Heart right ventricle (tissue), 16 donors: Measurements from ENCODE around the gene WDR33. TPM values are rescaled to one million over a fixed set of nuclear protein-coding genes. Genes with fewer than 3 reads are reported as not detected.

Source experiments
- ATAC-seq, 8 donors: fragments of 200-7000 bp; cut with Tn5 transposase; one replicate each; pipeline ENCODE4 v1.9.1; 2020; ENCODE audit warnings: mild to moderate bottlenecking in 8 of 8, moderate library complexity in 8 of 8, moderate number of reproducible peaks in 1 of 8
- DNase-seq, 2 donors: peaks; one replicate each; pipeline ENCODE4 v3.0.0-alpha.2; 2020
- H3K27ac ChIP-seq, 10 donors: fragments of 200-600 bp; sonication (generic) in 2 of 10; one replicate each; pipeline versions ENCODE4 v1.5.0 to v1.8.0; 2020 to 2022; ENCODE audit warnings: mild to moderate bottlenecking in 3 of 10
- H3K27me3 ChIP-seq, 7 donors: fragments of 200-600 bp; one replicate each; pipeline ENCODE4 v1.8.0; 2021 to 2022; ENCODE audit warnings: mild to moderate bottlenecking in 2 of 7
- H3K36me3 ChIP-seq, 9 donors: fragments of 200-600 bp; sonication (generic) in 1 of 9; one replicate each; pipeline versions ENCODE4 v1.5.0 to v1.8.0; 2020 to 2022; ENCODE audit warnings: mild to moderate bottlenecking in 2 of 9
- H3K4me1 ChIP-seq, 9 donors: fragments of 200-600 bp; sonication (generic) in 1 of 9; one replicate each; pipeline versions ENCODE4 v1.5.0 to v1.8.0; 2020 to 2022; ENCODE audit warnings: mild to moderate bottlenecking in 4 of 9
- H3K4me3 ChIP-seq, 10 donors: fragments of 200-600 bp; sonication (generic) in 2 of 10; one replicate each; pipeline versions ENCODE4 v1.5.0 to v1.8.0; 2020 to 2022; ENCODE audit warnings: mild to moderate bottlenecking in 7 of 10, moderate library complexity in 2 of 10
- H3K9me3 ChIP-seq, 11 donors: fragments of 200-600 bp in 10 of 11; sonication (generic) in 2 of 11; one replicate each; pipeline versions ENCODE4 v1.5.0 to v1.8.0; 2013 to 2022; ENCODE audit warnings: mild to moderate bottlenecking in 2 of 11, control low read depth in 1 of 11, moderate library complexity in 1 of 11
- CTCF ChIP-seq, 9 donors: fragments of 200-600 bp; sonication (generic) in 2 of 9; IDR thresholded peaks; one replicate each; pipeline versions ENCODE4 v1.5.0 to v1.8.0; 2021 to 2022; ENCODE audit warnings: antibody characterized with exemption in 9 of 9, mild to moderate bottlenecking in 5 of 9, moderate library complexity in 1 of 9
- WGBS, 2 donors: extraction: QIAGEN DNeasy Blood & Tissue Kit; methylation state at CpG; one replicate each; pipeline ENCODE4 v1.1.7; 2013; ENCODE audit warnings: inconsistent platforms in 1 of 2; 5-methylcytosine and 5-hydroxymethylcytosine counted together
- intact Hi-C, 10 donors: fragments of 100-400 bp; cut with DNase I; formaldehyde crosslinking; loops; one replicate each; pipeline versions ENCODE4 v1.11.1 to v1.14.2; 2022
- polyA plus RNA-seq, 2 donors: library from polyadenylated mRNA; stranded (reverse); fragments of 200-250 nt; gene quantifications; one replicate each; pipeline ENCODE4 v1.2.3, GENCODE V29; 2013
- total RNA-seq, 10 donors: library from RNA; stranded (reverse); fragmentation: NEBNext Ultra II Directional in 3 of 10; extraction: Animal tissue kit (Norgen Biotek cat#: 25700) in 3 of 10; gene quantifications; one replicate each; pipeline versions ENCODE4 v1.2.1 to v1.2.4, GENCODE V29; 2021 to 2023
- donor health status: Arrhythmogenic right ventricular cardiomyopathy.
- donor health status: ischemic (EF 13 %, LVEDD 7.1; RV severe dilation, severe dysfunction).
- donor health status: healthy with polysubstance abuse.
- donor health status: DM: no; HTN: yes; CAD: no.
- donor health status: DM: no; HTN: no; CAD: no.
- donor health status: ischemic (EF 25% LVEDD 6.9; RV normal size, moderate dysfunction).
- donor health status: ischemic (EF 25% LVEDD 5.7; RV mildly dilated, moderate dysfunction).
- donor health status: healthy.
- donor health status: DM: yes; HTN: yes; CAD: no.
- donor health status: Ischemic cardiomyopathy.
- donor health status: ischemic (EF 35%, LVEDD 5.7; RV mildly dilated, moderate dysfunction).
- donor health status: nonischemic (EF 11% LVEDD 7.7; RV severe dilation, severe dysfunction).
- donor health status: DM: yes; HTN: yes; CAD: no.
- donor health status: PGD.
- donor health status: ischemic (EF 29% LVEDD 5.4; RV normal size, mild dysfunction).
- donor health status: nonischemic (EF 23%, LVEDD 6.1; RV moderate dilation, normal function).

WDR33 gene
- total and polyA plus RNA-seq, 12 donors, result 10.5 to 47.6 (median 42.1) TPM

DNA sequence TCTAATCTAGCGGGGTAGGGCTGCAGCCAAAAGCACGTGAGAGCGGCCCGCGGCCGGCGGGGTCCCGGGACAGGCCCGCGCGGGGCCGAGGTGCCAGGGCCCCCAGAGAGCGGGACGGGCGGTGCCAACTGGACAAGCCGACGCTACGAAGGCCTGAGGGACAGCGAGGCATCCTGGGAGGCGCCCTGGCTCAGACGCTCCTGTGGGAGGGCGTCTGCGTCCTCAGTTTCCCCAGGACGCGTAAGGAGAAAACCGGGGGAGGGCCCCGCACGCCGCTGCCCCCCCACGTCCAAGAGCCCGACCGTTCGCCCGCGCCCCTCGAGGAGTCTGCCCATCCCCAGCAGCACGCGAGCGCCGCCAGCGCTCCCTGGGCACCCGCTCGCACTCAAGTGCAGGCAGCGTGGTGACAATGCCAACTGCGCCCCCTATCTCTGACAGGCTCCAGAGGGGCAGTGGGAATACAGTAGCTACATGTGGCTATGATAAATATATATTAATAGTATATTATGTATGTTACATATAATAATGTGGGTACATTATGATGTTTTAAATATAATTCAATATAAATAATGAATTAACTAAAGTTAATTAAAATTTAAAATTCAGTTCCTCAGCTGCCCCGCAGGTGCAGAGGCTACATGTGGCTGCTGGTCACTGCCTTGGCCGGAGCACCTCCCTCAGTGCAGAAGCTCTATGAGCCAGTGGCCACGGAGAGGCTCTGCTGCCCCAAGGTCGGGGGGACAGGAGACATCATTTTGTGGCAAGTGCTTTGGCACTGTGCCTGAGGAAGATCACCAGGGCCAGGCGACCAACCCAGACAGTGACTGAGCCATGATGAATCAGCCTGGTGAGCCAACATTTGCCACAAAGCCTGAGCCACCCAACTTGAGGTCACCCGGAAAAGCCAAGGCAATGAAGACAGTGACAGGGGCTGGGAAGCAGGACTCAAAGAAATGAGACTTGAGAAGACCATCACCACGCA lies 115.2 kb downstream of the WDR33 start:
- Histone ChIP-seq H3K4me3 (peak overlapping the region; percentile 23 to 56 (median 49)), H3K27me3 (peaks cover 0 to 5% (median 0%) of the 10 kb centered on the region in 7 donors), H3K9me3 (peaks cover 0 to 9% (median 3%) of the 10 kb centered on the region in 11 donors), H3K36me3 (no peaks in the 10 kb centered on the region), H3K4me1 (peaks cover 2 to 23% (median 12%) of the 10 kb centered on the region in 9 donors), H3K27ac (peak overlapping the region in 6 of 10 donors; percentile 24 to 55 (median 32))
- TF ChIP-seq CTCF (IDR thresholded peaks at IDR 0.05), result peak; percentile 43 to 88 (median 72)
- ATAC-seq (peak; percentile 76 to 93 (median 90)), DNase-seq (peak; percentile 75 to 80)
- 28 to 33% methylated on average over 50 to 52 of the region's 52 CpGs for WGBS, 2 donors
- intact Hi-C loops, result loop anchor here in 8 of 10 donors (2.0 to 10.0 kb wide), 7 partner anchors 38 to 178 kb away; partner anchors contain the start of gene GPR17 (in 2 of the 8)

GRCh38 chr2:127694986-127695385 lies 116.0 kb downstream of the WDR33 start:
- no peak for TF ChIP-seq CTCF (IDR thresholded peaks at IDR 0.05)
- Histone ChIP-seq H3K27me3 (peaks cover 0 to 5% (median 0%) of the 10 kb centered on the region in 7 donors), H3K4me3 (peak overlapping the region in 9 of 10 donors; percentile 23 to 56 (median 49)), H3K9me3 (peaks cover 0 to 17% (median 3%) of the 10 kb centered on the region in 11 donors), H3K27ac (peak overlapping the region in 4 of 10 donors; percentile 24 to 55 (median 38)), H3K36me3 (no peaks in the 10 kb centered on the region), H3K4me1 (peaks cover 0 to 16% (median 9%) of the 10 kb centered on the region in 9 donors)
- ATAC-seq, result no peak
- intact Hi-C loops, result loop anchor here in 8 of 10 donors (2.0 to 10.0 kb wide), 7 partner anchors 38 to 178 kb away; partner anchors contain the start of gene GPR17 (in 2 of the 8)
- 89 to 91% methylated on average over 9 of the region's 9 CpGs for WGBS, 2 donors
- no peak for DNase-seq

DNA sequence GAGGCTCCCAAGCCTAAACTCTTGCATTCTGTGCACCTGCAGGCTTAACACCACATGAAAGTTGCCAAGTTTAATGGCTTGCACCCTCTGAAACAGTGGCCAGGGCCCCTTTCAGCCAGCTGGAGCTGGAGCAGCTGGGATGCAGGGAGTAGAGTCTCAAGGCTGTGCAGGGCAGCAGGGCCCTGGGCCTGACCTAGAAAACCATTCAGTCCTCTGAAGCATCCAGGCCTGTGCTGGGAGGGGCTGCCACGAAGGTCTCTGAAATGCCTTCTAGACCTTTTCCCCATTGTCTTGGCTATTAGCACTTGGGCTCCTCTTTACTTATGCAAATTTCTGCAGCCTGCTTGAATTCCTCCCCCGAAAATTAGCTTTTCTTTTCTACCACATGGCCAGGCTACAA lies 120.3 kb downstream of the WDR33 start:
- no peak for TF ChIP-seq CTCF (IDR thresholded peaks at IDR 0.05)
- peaks cover 0 to 5% (median 0%) of the 10 kb centered on the region in 7 donors for H3K27me3 ChIP-seq
- DNase-seq (no peak), ATAC-seq (no peak)
- H3K9me3 ChIP-seq, result peaks cover 0 to 23% (median 3%) of the 10 kb centered on the region in 11 donors
- 90% methylated on average over 2 of the region's 2 CpGs for WGBS, 2 donors
- intact Hi-C loops, result loop anchor here in 4 of 10 donors (10.0 kb wide), 3 partner anchors 46 to 96 kb away; partner anchors contain the start of gene GPR17 (in 2 of the 4)
- no peak overlapping the region for H3K27ac ChIP-seq
- H3K4me1 ChIP-seq, result peaks cover 0 to 13% (median 7%) of the 10 kb centered on the region in 9 donors
- no peak overlapping the region for H3K4me3 ChIP-seq
- H3K36me3 ChIP-seq, result no peaks in the 10 kb centered on the region

DNA sequence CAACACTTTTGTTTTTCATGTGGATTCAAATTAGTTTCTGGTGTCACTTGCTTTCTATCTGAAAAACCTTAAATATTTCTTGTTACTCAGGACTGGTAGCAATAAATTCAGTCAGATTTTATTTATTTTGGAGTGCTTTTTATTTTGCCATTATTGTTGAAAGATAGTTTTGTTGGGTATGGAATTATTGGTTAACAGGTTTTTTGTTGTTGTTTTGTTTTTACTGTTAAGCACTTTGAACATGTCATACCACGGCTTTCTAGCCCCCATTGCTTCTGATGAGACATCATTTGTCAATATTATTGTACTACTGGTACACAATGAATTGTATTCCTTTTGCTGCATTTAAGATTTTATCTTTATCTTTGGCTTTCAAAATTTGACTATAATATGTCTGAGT lies 122.6 kb downstream of the WDR33 start:
- Histone ChIP-seq H3K27ac (no peak overlapping the region), H3K4me1 (peaks cover 0 to 22% (median 7%) of the 10 kb centered on the region in 9 donors), H3K27me3 (no peaks in the 10 kb centered on the region), H3K36me3 (no peaks in the 10 kb centered on the region), H3K4me3 (no peak overlapping the region), H3K9me3 (peaks cover 0 to 23% (median 3%) of the 10 kb centered on the region in 11 donors)
- DNase-seq, result no peak
- no peak for ATAC-seq
- TF ChIP-seq CTCF (IDR thresholded peaks at IDR 0.05), result no peak
- intact Hi-C loops, result no loop called here
- 83 to 95% methylated on average over 1 of the region's 1 CpG for WGBS, 2 donors
